ENCODE results near the gene DRAM1.

DRAM1 gene

DNA sequence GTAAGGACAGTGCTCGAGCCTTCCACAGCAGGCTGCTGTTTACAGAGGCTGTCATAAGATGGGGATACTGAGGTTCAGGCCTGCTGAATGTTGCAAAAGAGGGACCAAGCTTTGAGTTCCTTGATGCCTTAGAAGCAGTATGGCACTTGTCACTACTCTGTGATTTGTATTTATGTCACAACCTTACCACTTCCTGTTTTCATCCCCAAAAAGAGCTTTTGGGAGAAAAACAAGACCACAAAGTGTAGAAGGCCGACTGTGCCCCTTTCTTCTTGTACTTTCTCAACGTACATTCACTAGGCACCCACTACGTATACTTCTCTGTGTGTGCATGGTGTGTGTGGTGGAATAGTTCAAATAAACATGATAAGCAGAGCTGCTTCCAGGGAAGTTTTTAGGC, 90.1 kb downstream of the DRAM1 start:
- in situ Hi-C loops (cut with HindIII; ENCODE audit: low sequenced_read_pairs), result no loop called here
- no peak overlapping the region for H3K4me3 ChIP-seq (ENCODE audit: low read depth, low read length)
- DNase-seq (ENCODE audit: low read depth, low spot score), result no peak
- no peak for TF ChIP-seq CTCF (IDR thresholded peaks at IDR 0.05; ENCODE audit: low read depth, low read length)

GRCh38 chr12:101968770-101969169, 91.4 kb downstream of the DRAM1 start:
- TF ChIP-seq CTCF (IDR thresholded peaks at IDR 0.05; ENCODE audit: low read depth, low read length), result no peak
- in situ Hi-C loops (cut with HindIII; ENCODE audit: low sequenced_read_pairs), result no loop called here
- no peak for DNase-seq (ENCODE audit: low read depth, low spot score)
- no peak overlapping the region for H3K4me3 ChIP-seq (ENCODE audit: low read depth, low read length)
